HG03064 (cell line): ENCODE measurements around the gene NRARP.
A peak's percentile ranks its signal among the peaks of the same experiment; 100 is the strongest.
"Not testable (repeated sequence)": the region's sequence is repeated elsewhere in the genome, so short reads cannot be mapped to it uniquely, and the experiment has no call there.

Source experiments
- ATAC-seq: cut with Tn5 transposase; IDR thresholded peaks from one replicate; pipeline ENCODE4 v1.9.1; 2021; ENCODE audit warnings: low read depth; ENCODE audit not compliant: unreplicated experiment

The NRARP gene

GRCh38 chr9:137266162-137266527, 35.9 kb downstream of the NRARP start:
- no peak for ATAC-seq

- no peak for ATAC-seq
Observed at GRCh38 chr9:137265496-137266161, 36.4 kb downstream of the NRARP start.

- ATAC-seq: no peak
Observed at GRCh38 chr9:137264067-137264466, 38.0 kb downstream of the NRARP start.

GRCh38 chr9:137263506-137263905, 38.6 kb downstream of the NRARP start:
- ATAC-seq: no peak

- no peak for ATAC-seq
Observed at GRCh38 chr9:137262909-137263285, 39.2 kb downstream of the NRARP start.

GRCh38 chr9:137262173-137262908, 39.7 kb downstream of the NRARP start:
- not testable (repeated sequence) for ATAC-seq

- no peak for ATAC-seq
Observed at GRCh38 chr9:137256856-137257255, 45.2 kb downstream of the NRARP start.

- no peak for ATAC-seq
Observed at GRCh38 chr9:137256362-137256761, 45.7 kb downstream of the NRARP start.

GRCh38 chr9:137255448-137256114, 46.5 kb downstream of the NRARP start:
- ATAC-seq: peak; percentile 13

- ATAC-seq: peak; percentile 68
Observed at GRCh38 chr9:137254624-137255447, 47.2 kb downstream of the NRARP start, which contains the start of gene NELFB. TSS of gene NELFB (plus strand) at chr9:137255327.

GRCh38 chr9:137253717-137254623, 48.1 kb downstream of the NRARP start:
- ATAC-seq: no peak

GRCh38 chr9:137252555-137253506, 49.2 kb downstream of the NRARP start:
- ATAC-seq: no peak

GRCh38 chr9:137251490-137252268, 50.4 kb downstream of the NRARP start:
- ATAC-seq: no peak

- ATAC-seq: no peak
Observed at GRCh38 chr9:137251194-137251461, 50.9 kb downstream of the NRARP start, which contains the start of gene STPG3. TSS of gene STPG3 (plus strand) at chr9:137251286. CDS start at chr9:137251287, 1 bp downstream.

GRCh38 chr9:137250329-137251193, 51.5 kb downstream of the NRARP start:
- ATAC-seq: no peak
